Muscle of leg (tissue), 11 donors: ENCODE measurements around the gene GLRX5. TPM values are rescaled to one million over a fixed set of nuclear protein-coding genes. Genes with fewer than 3 reads are reported as not detected.

Source experiments
- DNase-seq: peaks from one replicate; pipeline ENCODE4 v3.0.0; 2013
- H3K27ac ChIP-seq: one replicate; pipeline ENCODE4 v1.5.1; 2013; ENCODE audit warnings: mild to moderate bottlenecking, low read length, control low read depth
- H3K27me3 ChIP-seq: one replicate; pipeline ENCODE4 v1.6.1; 2013; ENCODE audit warnings: low read length; ENCODE audit not compliant: control insufficient read depth, insufficient read depth
- H3K36me3 ChIP-seq: one replicate; pipeline ENCODE4 v1.6.1; 2013; ENCODE audit warnings: low read length; ENCODE audit not compliant: control insufficient read depth, insufficient read depth
- H3K4me1 ChIP-seq: one replicate; pipeline ENCODE4 v1.6.1; 2013; ENCODE audit warnings: low read length; ENCODE audit not compliant: control insufficient read depth, insufficient read depth
- H3K4me3 ChIP-seq: one replicate; pipeline ENCODE4 v1.5.1; 2013; ENCODE audit warnings: low read length, control low read depth
- H3K9me3 ChIP-seq: replicated peaks from 2 replicates; pipeline ENCODE4 v1.6.1; 2013; ENCODE audit warnings: low read depth, low read length; ENCODE audit not compliant: control insufficient read depth
- WGBS: methylation state at CpG from one replicate; pipeline ENCODE4 v1.1.5; 2013; ENCODE audit warnings: missing lambda C conversion rate; ENCODE audit not compliant: insufficient coverage; 5-methylcytosine and 5-hydroxymethylcytosine counted together
- polyA plus RNA-seq, 8 donors: library from polyadenylated mRNA; unstranded; fragments of 120-200 nt; gene quantifications; one replicate each; pipeline versions ENCODE4 v1.2.1 to v1.2.3, GENCODE V29; 2013; ENCODE audit warnings: inconsistent platforms in 1 of 8, low replicate concordance in 1 of 8; ENCODE audit not compliant: insufficient read length in 8 of 8, insufficient read depth in 1 of 8
- total RNA-seq: library from RNA; stranded (reverse); fragments of 120-200 nt; gene quantifications from one replicate; pipeline ENCODE4 v1.2.4, GENCODE V29; 2013

The GLRX5 gene
- total and polyA plus RNA-seq, 9 donors = 44.3 to 58.7 (median 52.9) TPM

- 76% methylated on average over 4 of the region's 6 CpGs for WGBS
- DNase-seq = no peak
- Histone ChIP-seq H3K27ac (no peak overlapping the region), H3K9me3 (no peaks in the 10 kb centered on the region), H3K4me3 (no peak overlapping the region), H3K27me3 (no peaks in the 10 kb centered on the region), H3K4me1 (peaks cover 7% of the 10 kb centered on the region), H3K36me3 (no peaks in the 10 kb centered on the region)
Observed at GRCh38 chr14:95524706-95525512, 9.9 kb upstream of the GLRX5 start.

GRCh38 chr14:95525999-95526398, 8.9 kb upstream of the GLRX5 start:
- WGBS = 66% methylated on average over 5 of the region's 5 CpGs
- no peaks in the 10 kb centered on the region for H3K9me3 ChIP-seq

DNA sequence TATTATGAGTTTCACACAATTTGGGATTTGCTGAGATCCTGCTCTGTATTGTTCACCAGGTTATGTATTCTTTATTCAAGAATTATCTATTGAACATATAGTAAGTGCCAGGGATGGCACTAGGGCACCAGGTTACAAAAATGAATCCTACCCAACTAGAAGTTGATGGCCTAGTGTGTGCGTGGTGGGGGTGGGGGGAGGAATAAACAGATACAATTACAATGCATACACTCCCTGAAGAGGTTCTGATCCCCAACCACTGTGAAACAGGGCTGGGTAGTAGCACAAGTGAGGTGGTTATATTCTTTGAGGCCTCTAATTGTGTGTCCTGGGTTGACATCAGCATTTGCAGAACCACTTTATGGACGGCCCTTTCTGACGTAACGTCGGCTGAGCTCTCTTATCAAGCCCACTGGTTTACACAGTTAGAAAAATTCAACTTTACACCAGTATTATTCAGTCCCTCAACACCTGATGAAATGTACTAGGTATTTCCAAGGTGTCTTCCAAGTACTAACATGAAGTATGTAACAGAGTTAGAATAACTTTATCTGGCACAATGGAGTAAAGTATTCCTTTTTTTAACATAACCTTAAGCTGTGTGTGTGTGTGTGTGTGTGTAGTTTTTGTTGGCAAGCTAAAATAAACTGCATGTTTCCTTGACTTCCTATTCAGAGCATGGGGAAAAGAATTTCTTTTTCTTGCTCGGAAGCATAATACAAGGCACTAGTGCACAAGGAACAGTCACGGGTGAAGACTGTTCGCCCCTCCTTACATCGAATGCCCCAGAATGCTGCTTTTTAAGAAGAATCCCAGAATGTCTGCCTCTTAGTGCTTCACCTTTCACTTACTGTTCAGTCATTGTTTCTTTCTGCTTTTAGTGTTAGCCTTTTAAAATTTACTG, 8.1 kb upstream of the GLRX5 start:
- no CpG with 5 or more reads among the region's 9 CpGs for WGBS
- no peaks in the 10 kb centered on the region for H3K9me3 ChIP-seq
- no peaks in the 10 kb centered on the region for H3K27me3 ChIP-seq
- no peaks in the 10 kb centered on the region for H3K36me3 ChIP-seq
- H3K4me3 ChIP-seq = no peak overlapping the region
- H3K27ac ChIP-seq = no peak overlapping the region
- H3K4me1 ChIP-seq = peaks cover 7% of the 10 kb centered on the region
- no peak for DNase-seq

More at GRCh38 chr14:95525999-95526398, 8.9 kb upstream of the GLRX5 start:
- H3K36me3 ChIP-seq = no peaks in the 10 kb centered on the region
- H3K27me3 ChIP-seq = no peaks in the 10 kb centered on the region
- H3K27ac ChIP-seq = no peak overlapping the region
- no peak overlapping the region for H3K4me3 ChIP-seq
- no peak for DNase-seq
- H3K4me1 ChIP-seq = peaks cover 7% of the 10 kb centered on the region

DNA sequence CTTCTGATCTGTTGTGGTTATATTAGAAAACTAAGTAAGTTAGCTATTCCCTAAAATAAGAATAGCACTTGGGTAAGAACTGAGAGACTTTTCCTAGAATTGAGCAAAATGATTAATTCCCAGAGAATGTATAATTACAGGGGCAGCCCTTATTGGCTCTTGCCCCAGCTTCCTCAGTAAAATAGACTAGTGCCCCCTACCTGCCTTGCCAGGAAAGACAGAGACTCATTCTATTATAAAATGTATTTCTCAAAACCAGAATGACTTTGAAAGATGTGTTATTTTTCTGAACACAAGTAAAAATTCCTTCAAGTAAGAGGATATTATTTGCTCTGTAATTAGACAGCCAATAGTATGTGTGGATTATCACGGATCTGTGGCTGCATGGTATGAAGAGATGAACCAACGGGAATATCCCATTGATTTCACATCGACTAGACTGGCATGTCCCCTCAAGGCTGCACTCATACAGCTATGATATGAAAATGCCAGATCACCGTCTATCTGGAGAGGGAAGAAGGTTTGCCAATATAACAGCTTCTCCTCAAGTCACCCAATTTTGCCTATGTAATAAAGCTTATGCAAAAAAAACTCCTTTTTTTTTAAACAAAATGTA, 7.4 kb upstream of the GLRX5 start:
- H3K4me1 ChIP-seq = peaks cover 9% of the 10 kb centered on the region
- H3K27ac ChIP-seq = no peak overlapping the region
- H3K4me3 ChIP-seq = no peak overlapping the region
- no peaks in the 10 kb centered on the region for H3K9me3 ChIP-seq
- no peaks in the 10 kb centered on the region for H3K27me3 ChIP-seq
- no peaks in the 10 kb centered on the region for H3K36me3 ChIP-seq
- 33% methylated on average over 1 of the region's 4 CpGs for WGBS
- peak; percentile 79 for DNase-seq

DNA sequence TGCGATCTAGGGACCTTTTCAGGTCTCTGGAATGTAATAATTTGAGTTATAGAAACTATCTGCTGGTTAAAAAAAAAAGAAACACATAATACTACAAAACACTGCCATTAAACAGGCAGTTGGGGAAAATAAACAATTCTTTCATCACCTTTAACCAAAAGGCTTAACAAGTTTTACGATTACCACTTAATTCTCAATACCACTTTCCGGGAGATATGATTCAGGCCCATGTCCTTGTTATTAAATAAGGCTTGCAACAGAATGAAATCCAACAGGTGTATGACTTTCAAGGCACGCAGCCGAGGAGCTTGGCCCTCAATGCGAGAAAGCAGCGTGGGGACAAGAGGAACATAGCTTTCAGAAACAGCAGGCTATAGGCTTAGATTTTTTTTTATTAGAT, 5.6 kb upstream of the GLRX5 start:
- Histone ChIP-seq H3K36me3 (no peaks in the 10 kb centered on the region), H3K9me3 (no peaks in the 10 kb centered on the region), H3K4me1 (peaks cover 13% of the 10 kb centered on the region), H3K27me3 (no peaks in the 10 kb centered on the region), H3K27ac (no peak overlapping the region), H3K4me3 (no peak overlapping the region)
- DNase-seq = no peak
- 83% methylated on average over 3 of the region's 7 CpGs for WGBS

- Histone ChIP-seq H3K9me3 (no peaks in the 10 kb centered on the region), H3K27ac (no peak overlapping the region), H3K4me1 (peaks cover 17% of the 10 kb centered on the region), H3K27me3 (no peaks in the 10 kb centered on the region), H3K36me3 (no peaks in the 10 kb centered on the region), H3K4me3 (no peak overlapping the region)
- WGBS = 71% methylated on average over 3 of the region's 13 CpGs
- DNase-seq = no peak
Observed at GRCh38 chr14:95530473-95531276, 4.2 kb upstream of the GLRX5 start.

- no peak for DNase-seq
- Histone ChIP-seq H3K27me3 (no peaks in the 10 kb centered on the region), H3K27ac (no peak overlapping the region), H3K36me3 (no peaks in the 10 kb centered on the region), H3K9me3 (no peaks in the 10 kb centered on the region), H3K4me1 (peaks cover 23% of the 10 kb centered on the region), H3K4me3 (no peak overlapping the region)
- no CpG with 5 or more reads among the region's 3 CpGs for WGBS
Observed at GRCh38 chr14:95531473-95531872, 3.4 kb upstream of the GLRX5 start.

DNA sequence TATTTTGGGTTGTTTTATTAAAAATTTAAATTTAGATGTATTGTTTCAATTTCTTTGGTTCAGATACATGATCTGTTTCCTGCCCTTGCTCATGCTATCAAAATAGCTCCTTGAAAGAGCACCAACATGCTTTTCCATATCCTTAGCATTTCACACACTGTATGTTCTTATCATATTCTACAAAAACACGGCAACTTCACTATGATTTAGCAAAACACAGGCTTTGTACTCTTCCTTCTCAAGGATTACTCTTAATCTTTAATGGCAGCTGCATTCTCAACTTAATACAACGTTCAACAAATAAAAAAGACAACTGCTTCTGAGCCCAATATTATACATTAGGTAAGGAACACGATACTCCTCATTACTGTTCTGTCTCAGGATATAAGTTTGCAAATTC, 2.9 kb upstream of the GLRX5 start:
- Histone ChIP-seq H3K4me1 (peaks cover 28% of the 10 kb centered on the region), H3K9me3 (no peaks in the 10 kb centered on the region), H3K27ac (no peak overlapping the region), H3K36me3 (no peaks in the 10 kb centered on the region), H3K27me3 (no peaks in the 10 kb centered on the region), H3K4me3 (no peak overlapping the region)
- WGBS = 43% methylated on average over 1 of the region's 3 CpGs
- DNase-seq = no peak

- H3K4me1 ChIP-seq = peaks cover 29% of the 10 kb centered on the region
- 0% methylated on average over 6 of the region's 10 CpGs for WGBS
- H3K27me3 ChIP-seq = no peaks in the 10 kb centered on the region
- H3K4me3 ChIP-seq = peak overlapping the region; percentile 97
- DNase-seq = peak; percentile 63
- no peaks in the 10 kb centered on the region for H3K36me3 ChIP-seq
- H3K9me3 ChIP-seq = no peaks in the 10 kb centered on the region
- peak overlapping the region; percentile 94 for H3K27ac ChIP-seq
Observed at GRCh38 chr14:95533391-95533821, 1.4 kb upstream of the GLRX5 start.
